Stomach (tissue), 9 donors: ENCODE measurements around the gene SCN1A. TPM values are rescaled to one million over a fixed set of nuclear protein-coding genes. Genes with fewer than 3 reads are reported as not detected.
"Not testable (repeated sequence)": the region's sequence is repeated elsewhere in the genome, so short reads cannot be mapped to it uniquely, and the experiment has no call there.

Experiments
- DNase-seq, 2 donors: peaks; one replicate each; pipeline versions ENCODE4 v3.0.0 to v3.0.0-alpha.2; 2013 to 2019
- H3K27ac ChIP-seq, 5 donors: fragments of 200-600 bp in 4 of 5; sonication (generic) in 4 of 5; one replicate each; pipeline ENCODE4 v1.5.1; 2013 to 2019; ENCODE audit warnings: mild to moderate bottlenecking in 1 of 5, moderate library complexity in 1 of 5
- H3K27me3 ChIP-seq, 3 donors: fragments of 200-600 bp; sonication (generic); one replicate each; pipeline ENCODE4 v1.5.1; 2017 to 2019; ENCODE audit warnings: mixed run types in 1 of 3
- H3K36me3 ChIP-seq, 4 donors: fragments of 200-600 bp; sonication (generic); 1 replicate in 3 of 4; 2 replicates in 1 of 4; pipeline ENCODE4 v1.5.1; 2016 to 2019
- H3K4me1 ChIP-seq, 4 donors: fragments of 200-600 bp; sonication (generic); one replicate each; pipeline ENCODE4 v1.5.1; 2016 to 2019
- H3K4me3 ChIP-seq, 4 donors: fragments of 200-600 bp; sonication (generic) in 3 of 4; one replicate each; pipeline ENCODE4 v1.5.1; 2016 to 2019; ENCODE audit warnings: mild to moderate bottlenecking in 1 of 4
- H3K9me3 ChIP-seq, 4 donors: fragments of 200-600 bp; sonication (generic); one replicate each; pipeline ENCODE4 v1.5.1; 2016 to 2019
- EP300 ChIP-seq: sonication (generic); formaldehyde crosslinking; IDR thresholded peaks from one replicate; pipeline ENCODE4 v1.6.1; 2017; ENCODE audit warnings: antibody characterized with exemption
- POLR2A ChIP-seq, 4 donors: fragments of 450-650 bp; IDR thresholded peaks; one replicate each; pipeline ENCODE4 v1.6.1; 2016; ENCODE audit warnings: antibody characterized with exemption in 4 of 4, control low read depth in 2 of 4, mild to moderate bottlenecking in 1 of 4, moderate library complexity in 1 of 4
- POLR2AphosphoS5 ChIP-seq, 3 donors: sonication (generic); formaldehyde crosslinking; IDR thresholded peaks; one replicate each; pipeline ENCODE4 v1.6.1; 2016; ENCODE audit warnings: antibody characterized with exemption in 3 of 3
- WGBS, 5 donors: extraction: QIAGEN DNeasy Blood & Tissue Kit in 3 of 5; methylation state at CpG; one replicate each; pipeline versions ENCODE4 v1.1.5 to v1.1.7; 2013 to 2018; 5-methylcytosine and 5-hydroxymethylcytosine counted together
- intact Hi-C: fragments of 100-400 bp; cut with DNase I; formaldehyde crosslinking; loops from one replicate; pipeline ENCODE4 v1.15.1; 2023; ENCODE audit warnings: low total_unique reads
- polyA plus RNA-seq, 3 donors: library from polyadenylated mRNA; stranded (reverse); fragments of 200-250 nt; gene quantifications; one replicate each; pipeline ENCODE4 v1.2.3, GENCODE V29; 2013
- total RNA-seq, 5 donors: library from RNA; depleted of rRNA; stranded (reverse); fragments of >200 nt; gene quantifications; one replicate each; pipeline versions ENCODE4 v1.1.0 to v1.2.3, GENCODE V29; 2014 to 2016
- TF ChIP-seq, protein P1 (sequence below), 7 experiments: fragments of 450-650 bp in 4 of 7; fragments of 200-600 bp in 3 of 7; sonication (generic) in 3 of 7; IDR thresholded peaks; one replicate each; pipeline ENCODE4 v1.5.1; 2016 to 2019; ENCODE audit warnings: antibody characterized with exemption in 7 of 7, control low read depth in 2 of 7, mild to moderate bottlenecking in 1 of 7
- donor health status: healthy with polysubstance abuse.
- donor health status: Bipolar disorder and iron deficiency.
- donor health status: healthy.

SCN1A gene
- total and polyA plus RNA-seq, 8 donors, result under 0.01 to 1.5 TPM; not detected in 6

DNA sequence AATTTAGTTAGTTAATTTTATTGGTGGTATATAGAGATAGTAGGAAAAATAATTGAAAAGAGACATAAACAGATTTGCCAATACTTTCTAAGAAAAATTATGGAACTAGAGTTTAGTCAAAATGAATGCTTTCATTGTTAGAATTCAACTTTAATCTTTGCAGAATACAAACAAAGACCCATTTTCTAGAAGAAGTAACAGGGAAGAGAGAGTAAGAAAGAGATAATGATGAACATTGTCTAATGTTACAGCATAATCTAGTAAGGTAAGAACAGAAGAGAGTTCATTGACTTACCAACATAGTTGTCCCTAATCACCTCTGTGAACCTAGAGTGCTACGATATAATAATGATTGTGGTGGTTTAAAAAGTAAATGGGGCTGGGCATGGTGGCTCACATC is 23.7 kb downstream of the SCN1A start:
- Histone ChIP-seq H3K4me1 (no peaks in the 10 kb centered on the region), H3K9me3 (no peaks in the 10 kb centered on the region), H3K36me3 (no peaks in the 10 kb centered on the region), H3K27me3 (no peaks in the 10 kb centered on the region), H3K4me3 (no peak overlapping the region), H3K27ac (no peak overlapping the region)
- TF ChIP-seq POLR2A (IDR thresholded peaks at IDR 0.05) (no peak), EP300 (no peak), POLR2AphosphoS5 (IDR thresholded peaks at IDR 0.05) (no peak)
- TF ChIP-seq, protein P1, sequence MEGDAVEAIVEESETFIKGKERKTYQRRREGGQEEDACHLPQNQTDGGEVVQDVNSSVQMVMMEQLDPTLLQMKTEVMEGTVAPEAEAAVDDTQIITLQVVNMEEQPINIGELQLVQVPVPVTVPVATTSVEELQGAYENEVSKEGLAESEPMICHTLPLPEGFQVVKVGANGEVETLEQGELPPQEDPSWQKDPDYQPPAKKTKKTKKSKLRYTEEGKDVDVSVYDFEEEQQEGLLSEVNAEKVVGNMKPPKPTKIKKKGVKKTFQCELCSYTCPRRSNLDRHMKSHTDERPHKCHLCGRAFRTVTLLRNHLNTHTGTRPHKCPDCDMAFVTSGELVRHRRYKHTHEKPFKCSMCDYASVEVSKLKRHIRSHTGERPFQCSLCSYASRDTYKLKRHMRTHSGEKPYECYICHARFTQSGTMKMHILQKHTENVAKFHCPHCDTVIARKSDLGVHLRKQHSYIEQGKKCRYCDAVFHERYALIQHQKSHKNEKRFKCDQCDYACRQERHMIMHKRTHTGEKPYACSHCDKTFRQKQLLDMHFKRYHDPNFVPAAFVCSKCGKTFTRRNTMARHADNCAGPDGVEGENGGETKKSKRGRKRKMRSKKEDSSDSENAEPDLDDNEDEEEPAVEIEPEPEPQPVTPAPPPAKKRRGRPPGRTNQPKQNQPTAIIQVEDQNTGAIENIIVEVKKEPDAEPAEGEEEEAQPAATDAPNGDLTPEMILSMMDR (IDR thresholded peaks at IDR 0.05), result no peak
- intact Hi-C loops, result no loop called here
- 72 to 90% (median 86%) methylated on average over 1 of the region's 1 CpG for WGBS, 5 donors
- no peak for DNase-seq

DNA sequence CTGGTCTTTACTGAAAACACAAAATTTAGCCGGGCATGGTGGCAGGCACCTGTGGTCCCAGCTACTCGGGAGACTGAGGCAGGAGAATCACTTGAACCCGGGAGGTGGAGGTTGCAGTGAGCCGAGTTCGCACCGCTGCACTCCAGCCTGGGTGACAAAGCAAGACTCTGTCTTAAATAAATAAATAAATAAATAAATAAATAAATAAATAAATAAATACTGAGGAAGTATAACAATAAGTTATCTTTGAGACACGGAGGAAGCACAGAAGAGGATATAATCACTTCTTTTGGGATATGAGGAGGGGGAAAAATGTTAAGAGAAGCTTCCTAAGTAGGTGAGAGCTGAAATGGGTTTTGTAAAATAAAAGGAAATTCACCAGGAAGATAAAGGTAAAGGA is 24.5 kb downstream of the SCN1A start:
- intact Hi-C loops, H3K27me3 ChIP-seq, H3K9me3 ChIP-seq, H3K4me3 ChIP-seq, H3K36me3 ChIP-seq, H3K27ac ChIP-seq, DNase-seq, H3K4me1 ChIP-seq: not testable (repeated sequence)
- 89 to 96% (median 94%) methylated on average over 7 of the region's 7 CpGs for WGBS, 5 donors

DNA sequence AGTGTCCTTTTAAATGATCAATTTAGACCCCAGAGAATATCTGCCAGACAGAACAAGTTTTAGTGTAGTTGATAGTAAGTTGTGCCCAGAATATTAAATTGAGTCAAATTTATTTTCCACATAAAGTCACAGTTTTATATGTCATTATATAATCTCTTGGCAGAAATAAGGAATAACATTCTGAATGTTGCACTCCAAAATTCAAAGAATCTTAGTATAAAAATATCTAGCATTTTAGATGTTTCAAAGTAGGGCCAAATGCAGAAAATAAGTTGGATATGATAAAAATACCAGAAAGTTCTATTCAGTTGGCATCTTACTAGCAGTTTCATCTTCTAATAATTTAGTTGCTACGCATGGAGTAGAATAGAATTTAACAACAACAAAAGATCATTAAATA is 33.5 kb downstream of the SCN1A start:
- H3K9me3 ChIP-seq, result peaks cover 0 to 4% (median 0%) of the 10 kb centered on the region in 4 donors
- no peak overlapping the region for H3K4me3 ChIP-seq
- DNase-seq, result no peak
- H3K27ac ChIP-seq, result no peak overlapping the region
- intact Hi-C loops, result no loop called here
- no peaks in the 10 kb centered on the region for H3K27me3 ChIP-seq
- no peaks in the 10 kb centered on the region for H3K36me3 ChIP-seq
- no peaks in the 10 kb centered on the region for H3K4me1 ChIP-seq
- TF ChIP-seq, protein P1 (IDR thresholded peaks at IDR 0.05), result no peak
- TF ChIP-seq POLR2A (IDR thresholded peaks at IDR 0.05) (no peak), EP300 (no peak), POLR2AphosphoS5 (IDR thresholded peaks at IDR 0.05) (no peak)
- 84 to 97% (median 93%) methylated on average over 1 of the region's 1 CpG for WGBS, 5 donors

DNA sequence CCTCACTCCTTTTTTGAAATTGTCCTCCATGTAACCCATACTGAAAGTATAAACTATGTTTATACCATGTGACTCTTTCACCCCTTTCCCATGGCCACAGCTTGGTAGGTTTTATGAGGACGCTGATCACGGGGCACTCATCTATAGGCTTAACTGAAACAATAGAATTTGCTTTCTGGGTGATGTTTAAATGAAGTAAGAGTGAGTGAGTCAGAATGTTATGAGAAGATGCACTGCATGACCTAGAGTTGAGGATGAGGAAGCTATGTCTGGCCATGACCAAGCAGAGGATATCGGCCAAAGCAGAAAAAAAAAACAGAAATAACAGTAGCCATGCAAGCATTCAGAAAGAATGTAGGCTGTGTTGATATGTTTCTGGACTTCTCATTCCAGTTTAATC is 34.9 kb downstream of the SCN1A start:
- Histone ChIP-seq H3K4me3 (no peak overlapping the region), H3K9me3 (peaks cover 0 to 4% (median 0%) of the 10 kb centered on the region in 4 donors), H3K4me1 (no peaks in the 10 kb centered on the region), H3K27me3 (no peaks in the 10 kb centered on the region), H3K27ac (no peak overlapping the region), H3K36me3 (no peaks in the 10 kb centered on the region)
- no peak for TF ChIP-seq EP300
- TF ChIP-seq POLR2A (IDR thresholded peaks at IDR 0.05), result no peak
- TF ChIP-seq, protein P1 (IDR thresholded peaks at IDR 0.05), result no peak
- no peak for TF ChIP-seq POLR2AphosphoS5 (IDR thresholded peaks at IDR 0.05)
- intact Hi-C loops, result no loop called here
- no peak for DNase-seq
- WGBS, 5 donors, result 72 to 87% (median 82%) methylated on average over 3 of the region's 3 CpGs

DNA sequence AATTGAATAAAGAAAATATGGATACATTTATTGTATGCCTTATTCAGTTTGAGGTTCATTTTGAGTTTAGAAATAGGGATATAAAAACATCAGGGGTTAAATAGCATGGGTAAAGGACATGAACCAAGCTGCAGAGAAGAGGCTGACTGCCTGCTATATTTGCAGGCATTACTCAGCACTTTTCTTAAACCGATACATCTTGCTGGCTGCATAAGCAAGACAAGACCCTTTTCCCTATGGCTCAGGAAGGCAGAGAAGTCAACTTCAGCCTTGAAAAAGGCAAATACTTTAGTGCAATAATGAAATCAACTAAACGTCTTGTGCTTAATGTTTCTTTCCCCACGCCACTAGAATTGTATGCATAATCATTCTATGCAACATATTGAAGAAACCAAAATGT is 36.4 kb downstream of the SCN1A start:
- no peaks in the 10 kb centered on the region for H3K9me3 ChIP-seq
- no peaks in the 10 kb centered on the region for H3K36me3 ChIP-seq
- H3K4me3 ChIP-seq, result no peak overlapping the region
- no peaks in the 10 kb centered on the region for H3K27me3 ChIP-seq
- intact Hi-C loops, result no loop called here
- TF ChIP-seq, protein P1 (IDR thresholded peaks at IDR 0.05), result no peak
- no peak for TF ChIP-seq POLR2A (IDR thresholded peaks at IDR 0.05)
- no peak for TF ChIP-seq EP300
- TF ChIP-seq POLR2AphosphoS5 (IDR thresholded peaks at IDR 0.05), result no peak
- WGBS, 5 donors, result 34 to 53% (median 49%) methylated on average over 3 of the region's 3 CpGs
- no peak overlapping the region for H3K27ac ChIP-seq
- H3K4me1 ChIP-seq, result no peaks in the 10 kb centered on the region
- DNase-seq, result peak in 1 of 2 donors; percentile 9
